Neural progenitor cell (in vitro differentiated cells): ENCODE measurements around the gene IQCH.

Experiments
- EZH2 ChIP-seq: fragments of 200-600 bp; sonication (generic); IDR thresholded peaks from 2 replicates; pipeline ENCODE4 v1.6.1; 2017; ENCODE audit warnings: antibody characterized with exemption, mild to moderate bottlenecking, moderate library complexity
- TF ChIP-seq, protein P1 (sequence below): fragments of 200-600 bp; sonication (generic); IDR thresholded peaks from 2 replicates; pipeline ENCODE4 v1.5.1; 2017; ENCODE audit warnings: antibody characterized with exemption, mild to moderate bottlenecking

DNA sequence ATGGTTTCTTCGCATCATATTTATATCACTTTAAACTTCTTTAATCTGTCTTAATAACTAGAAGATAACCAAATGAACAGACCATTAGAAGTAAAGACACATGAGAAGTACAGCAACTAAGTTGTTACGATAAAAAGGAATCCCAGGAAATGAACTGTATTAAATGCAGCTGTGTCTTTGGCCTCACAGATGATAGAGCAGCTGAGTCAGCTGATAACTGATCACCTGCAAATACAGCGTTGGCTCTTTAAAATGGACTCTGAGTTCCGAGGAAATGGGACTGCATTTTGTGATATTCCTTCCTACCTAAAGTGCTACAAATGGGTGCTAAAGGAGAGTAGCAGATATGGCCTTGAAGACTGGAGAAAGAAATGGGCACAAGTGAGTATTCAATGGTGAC is 145.3 kb downstream of the IQCH start:
- TF ChIP-seq, protein P1, sequence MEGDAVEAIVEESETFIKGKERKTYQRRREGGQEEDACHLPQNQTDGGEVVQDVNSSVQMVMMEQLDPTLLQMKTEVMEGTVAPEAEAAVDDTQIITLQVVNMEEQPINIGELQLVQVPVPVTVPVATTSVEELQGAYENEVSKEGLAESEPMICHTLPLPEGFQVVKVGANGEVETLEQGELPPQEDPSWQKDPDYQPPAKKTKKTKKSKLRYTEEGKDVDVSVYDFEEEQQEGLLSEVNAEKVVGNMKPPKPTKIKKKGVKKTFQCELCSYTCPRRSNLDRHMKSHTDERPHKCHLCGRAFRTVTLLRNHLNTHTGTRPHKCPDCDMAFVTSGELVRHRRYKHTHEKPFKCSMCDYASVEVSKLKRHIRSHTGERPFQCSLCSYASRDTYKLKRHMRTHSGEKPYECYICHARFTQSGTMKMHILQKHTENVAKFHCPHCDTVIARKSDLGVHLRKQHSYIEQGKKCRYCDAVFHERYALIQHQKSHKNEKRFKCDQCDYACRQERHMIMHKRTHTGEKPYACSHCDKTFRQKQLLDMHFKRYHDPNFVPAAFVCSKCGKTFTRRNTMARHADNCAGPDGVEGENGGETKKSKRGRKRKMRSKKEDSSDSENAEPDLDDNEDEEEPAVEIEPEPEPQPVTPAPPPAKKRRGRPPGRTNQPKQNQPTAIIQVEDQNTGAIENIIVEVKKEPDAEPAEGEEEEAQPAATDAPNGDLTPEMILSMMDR, result no peak
- no peak for TF ChIP-seq EZH2
